Measurements from ENCODE around the gene TMC7.

DNA sequence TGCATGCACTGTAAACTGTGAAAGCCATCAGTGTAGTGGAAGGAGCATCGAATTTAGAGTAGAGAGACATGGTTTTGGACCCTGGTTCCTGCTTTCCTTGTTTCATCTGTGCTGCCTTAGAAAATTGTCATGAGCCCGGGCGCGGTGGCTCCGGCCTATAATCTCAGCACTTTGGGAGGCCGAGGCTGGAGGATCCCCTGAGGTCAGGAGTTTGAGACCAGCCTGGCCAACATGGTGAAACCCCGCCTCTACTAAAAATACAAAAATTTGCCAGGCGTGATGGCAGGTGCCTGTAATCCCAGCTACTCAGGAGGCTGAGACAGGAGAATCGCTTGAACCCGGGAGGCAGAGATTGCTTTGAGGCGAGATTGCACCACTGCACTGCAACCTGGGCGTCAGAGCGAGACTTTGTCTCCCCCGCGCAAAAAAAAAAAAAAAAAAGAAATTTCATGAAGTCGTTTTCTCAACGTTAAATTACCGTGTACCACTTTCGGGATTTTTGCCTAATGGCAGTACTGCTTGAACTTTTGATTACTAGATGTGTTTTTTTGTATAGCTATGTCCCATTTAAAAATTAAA, 84.6 kb downstream of the TMC7 start:
- TF ChIP-seq MAFK (IDR thresholded peaks at IDR 0.05; ENCODE audit: low read length) (no peak), SMARCB1 (IDR thresholded peaks at IDR 0.05; ENCODE audit: insufficient read length, low read depth) (no peak), ZNF354B (CRISPR knock-in tag; IDR thresholded peaks at IDR 0.05) (no peak), POLR2A (conservative IDR thresholded peaks at IDR 0.05) (no peak), POU5F1 (IDR thresholded peaks at IDR 0.05; ENCODE audit: borderline replicate concordance, low read depth, low read length, partially characterized antibody) (no peak), EZH2 (IDR thresholded peaks at IDR 0.05; ENCODE audit: borderline replicate concordance, low read depth, low read length) (no peak), ARHGAP35 (IDR thresholded peaks at IDR 0.05; ENCODE audit: partially characterized antibody) (no peak), ZNF444 (CRISPR knock-in tag; IDR thresholded peaks at IDR 0.05) (no peak), SETDB1 (IDR thresholded peaks at IDR 0.05; ENCODE audit: low read length) (no peak)
- TF ChIP-seq, protein P1, sequence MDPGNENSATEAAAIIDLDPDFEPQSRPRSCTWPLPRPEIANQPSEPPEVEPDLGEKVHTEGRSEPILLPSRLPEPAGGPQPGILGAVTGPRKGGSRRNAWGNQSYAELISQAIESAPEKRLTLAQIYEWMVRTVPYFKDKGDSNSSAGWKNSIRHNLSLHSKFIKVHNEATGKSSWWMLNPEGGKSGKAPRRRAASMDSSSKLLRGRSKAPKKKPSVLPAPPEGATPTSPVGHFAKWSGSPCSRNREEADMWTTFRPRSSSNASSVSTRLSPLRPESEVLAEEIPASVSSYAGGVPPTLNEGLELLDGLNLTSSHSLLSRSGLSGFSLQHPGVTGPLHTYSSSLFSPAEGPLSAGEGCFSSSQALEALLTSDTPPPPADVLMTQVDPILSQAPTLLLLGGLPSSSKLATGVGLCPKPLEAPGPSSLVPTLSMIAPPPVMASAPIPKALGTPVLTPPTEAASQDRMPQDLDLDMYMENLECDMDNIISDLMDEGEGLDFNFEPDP (CRISPR knock-in tag; IDR thresholded peaks at IDR 0.05): no peak
- TF ChIP-seq, protein P2, sequence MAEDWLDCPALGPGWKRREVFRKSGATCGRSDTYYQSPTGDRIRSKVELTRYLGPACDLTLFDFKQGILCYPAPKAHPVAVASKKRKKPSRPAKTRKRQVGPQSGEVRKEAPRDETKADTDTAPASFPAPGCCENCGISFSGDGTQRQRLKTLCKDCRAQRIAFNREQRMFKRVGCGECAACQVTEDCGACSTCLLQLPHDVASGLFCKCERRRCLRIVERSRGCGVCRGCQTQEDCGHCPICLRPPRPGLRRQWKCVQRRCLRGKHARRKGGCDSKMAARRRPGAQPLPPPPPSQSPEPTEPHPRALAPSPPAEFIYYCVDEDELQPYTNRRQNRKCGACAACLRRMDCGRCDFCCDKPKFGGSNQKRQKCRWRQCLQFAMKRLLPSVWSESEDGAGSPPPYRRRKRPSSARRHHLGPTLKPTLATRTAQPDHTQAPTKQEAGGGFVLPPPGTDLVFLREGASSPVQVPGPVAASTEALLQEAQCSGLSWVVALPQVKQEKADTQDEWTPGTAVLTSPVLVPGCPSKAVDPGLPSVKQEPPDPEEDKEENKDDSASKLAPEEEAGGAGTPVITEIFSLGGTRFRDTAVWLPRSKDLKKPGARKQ (CRISPR knock-in tag; IDR thresholded peaks at IDR 0.05): no peak
- TF ChIP-seq, protein P3, sequence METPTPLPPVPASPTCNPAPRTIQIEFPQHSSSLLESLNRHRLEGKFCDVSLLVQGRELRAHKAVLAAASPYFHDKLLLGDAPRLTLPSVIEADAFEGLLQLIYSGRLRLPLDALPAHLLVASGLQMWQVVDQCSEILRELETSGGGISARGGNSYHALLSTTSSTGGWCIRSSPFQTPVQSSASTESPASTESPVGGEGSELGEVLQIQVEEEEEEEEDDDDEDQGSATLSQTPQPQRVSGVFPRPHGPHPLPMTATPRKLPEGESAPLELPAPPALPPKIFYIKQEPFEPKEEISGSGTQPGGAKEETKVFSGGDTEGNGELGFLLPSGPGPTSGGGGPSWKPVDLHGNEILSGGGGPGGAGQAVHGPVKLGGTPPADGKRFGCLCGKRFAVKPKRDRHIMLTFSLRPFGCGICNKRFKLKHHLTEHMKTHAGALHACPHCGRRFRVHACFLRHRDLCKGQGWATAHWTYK (CRISPR knock-in tag; IDR thresholded peaks at IDR 0.05): no peak

Measured in K562 (cell line).